Mesenchymal stem cell (in vitro differentiated cells and primary cell): ENCODE measurements around the gene NIN.

Experiments
- DNase-seq: peaks from one replicate; pipeline ENCODE4 v3.0.0-alpha.2; 2013
- H2AFZ ChIP-seq: one replicate; pipeline ENCODE4 v1.6.1; 2013; ENCODE audit warnings: low read depth, mild to moderate bottlenecking, control low read depth, inconsistent platforms, low read length, moderate library complexity
- H2AK5ac ChIP-seq: 2 replicates; pipeline ENCODE4 v1.6.1; 2013; ENCODE audit warnings: low read length, moderate library complexity, mild to moderate bottlenecking, inconsistent platforms; ENCODE audit not compliant: severe bottlenecking
- H2BK120ac ChIP-seq: one replicate; pipeline ENCODE4 v1.6.1; 2013; ENCODE audit warnings: low read depth, mild to moderate bottlenecking, inconsistent platforms, low read length, moderate library complexity
- H2BK12ac ChIP-seq, 2 experiments: one replicate each; pipeline ENCODE4 v1.6.1; 2013; ENCODE audit warnings: inconsistent platforms in 2 of 2, low read length in 2 of 2, mild to moderate bottlenecking in 2 of 2, moderate library complexity in 2 of 2, control low read depth in 1 of 2
- H2BK15ac ChIP-seq: one replicate; pipeline ENCODE4 v1.6.1; 2013; ENCODE audit warnings: mild to moderate bottlenecking, low read depth, inconsistent platforms; ENCODE audit not compliant: poor library complexity, severe bottlenecking
- H2BK5ac ChIP-seq: 2 replicates; pipeline ENCODE4 v1.6.1; 2013; ENCODE audit warnings: low read depth, mild to moderate bottlenecking, low read length, control low read depth, inconsistent platforms; ENCODE audit not compliant: poor library complexity, severe bottlenecking
- H3K14ac ChIP-seq, 2 experiments: one replicate each; pipeline ENCODE4 v1.6.1; 2013; ENCODE audit warnings: inconsistent platforms in 2 of 2, low read length in 2 of 2, control low read depth in 1 of 2, mild to moderate bottlenecking in 1 of 2, moderate library complexity in 1 of 2
- H3K18ac ChIP-seq, 2 experiments: one replicate each; pipeline ENCODE4 v1.6.1; 2013; ENCODE audit warnings: inconsistent platforms in 2 of 2, low read length in 2 of 2, control low read depth in 1 of 2, low read depth in 1 of 2, mild to moderate bottlenecking in 1 of 2
- H3K23ac ChIP-seq, 2 experiments: one replicate each; pipeline ENCODE4 v1.6.1; 2013; ENCODE audit warnings: inconsistent platforms in 2 of 2, low read length in 2 of 2, mild to moderate bottlenecking in 2 of 2, moderate library complexity in 2 of 2, control low read depth in 1 of 2
- H3K27ac ChIP-seq: 2 replicates; pipeline ENCODE4 v1.5.1; 2013; ENCODE audit warnings: mild to moderate bottlenecking, moderate library complexity, low read length, control low read depth, inconsistent platforms; ENCODE audit not compliant: poor library complexity, severe bottlenecking
- H3K27me3 ChIP-seq, 2 experiments: 2 replicates each; pipeline versions ENCODE4 v1.6.1 to v1.7.0; 2013; ENCODE audit warnings: low read length in 2 of 2, mild to moderate bottlenecking in 2 of 2, moderate library complexity in 2 of 2, control low read depth in 1 of 2, inconsistent platforms in 1 of 2; ENCODE audit not compliant: control insufficient read depth in 1 of 2, insufficient read depth in 1 of 2
- H3K36me3 ChIP-seq, 2 experiments: 2 replicates each; pipeline versions ENCODE4 v1.6.1 to v1.7.0; 2013; ENCODE audit warnings: low read length in 2 of 2, control low read depth in 1 of 2, inconsistent platforms in 1 of 2, low read depth in 1 of 2, mild to moderate bottlenecking in 1 of 2; ENCODE audit not compliant: insufficient read depth in 2 of 2, control insufficient read depth in 1 of 2
- H3K4ac ChIP-seq, 2 experiments: one replicate each; pipeline ENCODE4 v1.6.1; 2013; ENCODE audit warnings: inconsistent platforms in 2 of 2, low read length in 2 of 2, mild to moderate bottlenecking in 2 of 2, moderate library complexity in 2 of 2, control low read depth in 1 of 2, low read depth in 1 of 2
- H3K4me1 ChIP-seq: 2 replicates; pipeline ENCODE4 v1.6.1; 2013; ENCODE audit warnings: low read depth, low read length, control low read depth; ENCODE audit not compliant: control insufficient read depth, insufficient read depth
- H3K4me2 ChIP-seq: 2 replicates; pipeline ENCODE4 v1.6.1; 2013; ENCODE audit warnings: low read length, mild to moderate bottlenecking, inconsistent platforms; ENCODE audit not compliant: poor library complexity, severe bottlenecking
- H3K4me3 ChIP-seq, 2 experiments: 2 replicates each; pipeline versions ENCODE4 v1.5.1 to v1.7.0; 2013; ENCODE audit warnings: low read length in 2 of 2, mild to moderate bottlenecking in 2 of 2, control low read depth in 1 of 2, low read depth in 1 of 2; ENCODE audit not compliant: insufficient read depth in 1 of 2
- H3K79me1 ChIP-seq: replicated peaks from 2 replicates; pipeline ENCODE4 v1.6.1; 2013; ENCODE audit warnings: mild to moderate bottlenecking, control low read depth, low read length, inconsistent platforms; ENCODE audit not compliant: poor library complexity, severe bottlenecking
- H3K9ac ChIP-seq: 2 replicates; pipeline ENCODE4 v1.7.0; 2013; ENCODE audit warnings: mild to moderate bottlenecking, low read length, moderate library complexity
- H3K9me3 ChIP-seq: 2 replicates; pipeline ENCODE4 v1.7.0; 2013; ENCODE audit warnings: mild to moderate bottlenecking, low read length; ENCODE audit not compliant: control insufficient read depth
- H4K8ac ChIP-seq: one replicate; pipeline ENCODE4 v1.6.1; 2013; ENCODE audit warnings: inconsistent platforms, mild to moderate bottlenecking, low read length, moderate library complexity
- H4K91ac ChIP-seq: one replicate; pipeline ENCODE4 v1.6.1; 2013; ENCODE audit warnings: mild to moderate bottlenecking, low read length, inconsistent platforms
- WGBS: methylation state at CpG from one replicate; pipeline ENCODE4 v1.1.7; 2013; ENCODE audit warnings: mixed read lengths; 5-methylcytosine and 5-hydroxymethylcytosine counted together

The NIN gene

DNA sequence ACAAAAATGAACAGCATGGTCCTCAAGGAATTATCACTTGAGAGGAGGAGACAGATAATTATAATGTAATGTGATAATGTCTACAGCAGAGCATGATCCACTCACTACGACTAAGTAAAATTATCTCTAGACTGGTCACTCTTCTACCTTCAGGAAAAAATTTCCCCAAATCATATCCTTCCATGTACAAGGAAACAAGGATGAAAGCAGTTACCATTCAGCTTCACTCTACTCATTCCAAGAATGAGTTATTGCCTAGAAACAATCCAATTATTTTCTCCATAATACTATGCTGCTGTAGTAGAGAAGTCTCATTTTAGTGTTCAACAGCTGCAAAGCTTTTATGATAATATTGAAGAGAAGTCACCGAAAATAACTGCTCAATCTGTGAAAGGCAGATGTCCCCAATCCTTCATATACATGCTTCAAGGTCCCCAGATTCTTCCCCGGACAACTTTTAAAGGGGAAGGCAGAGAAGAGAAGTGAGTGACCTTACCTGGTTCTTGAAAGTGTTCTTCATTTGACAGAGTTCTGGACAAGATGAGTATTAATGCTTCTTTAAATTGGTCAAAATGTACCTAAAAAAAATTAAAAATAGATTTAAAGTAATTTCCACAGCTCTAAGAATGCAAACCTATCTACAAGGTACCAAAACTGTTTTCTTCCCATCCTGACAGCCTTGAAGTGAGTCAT is 24.6 kb downstream of the NIN start:
- no peak overlapping the region for H3K9ac ChIP-seq
- H3K9me3 ChIP-seq: no peaks in the 10 kb centered on the region
- WGBS: 94% methylated on average over 1 of the region's 3 CpGs
- no peak overlapping the region for H2AK5ac ChIP-seq
- no peak overlapping the region for H3K23ac ChIP-seq
- no peak overlapping the region for H3K18ac ChIP-seq
- no peak overlapping the region for H3K27ac ChIP-seq
- H3K36me3 ChIP-seq: peaks cover 0 to 19% of the 10 kb centered on the region in 2 experiments
- no peak overlapping the region for H2BK120ac ChIP-seq
- no peak overlapping the region for H3K4me3 ChIP-seq
- H2AFZ ChIP-seq: no peak overlapping the region
- no peak overlapping the region for H3K4me2 ChIP-seq
- H2BK12ac ChIP-seq: no peak overlapping the region
- no peaks in the 10 kb centered on the region for H3K4me1 ChIP-seq
- no peak overlapping the region for H2BK15ac ChIP-seq
- no peak overlapping the region for H3K4ac ChIP-seq
- no peak overlapping the region for H3K14ac ChIP-seq
- no peak overlapping the region for H2BK5ac ChIP-seq
- no peak for DNase-seq
- no peak overlapping the region for H4K8ac ChIP-seq
- peaks cover 21% of the 10 kb centered on the region for H3K79me1 ChIP-seq
- H4K91ac ChIP-seq: no peak overlapping the region
- no peaks in the 10 kb centered on the region for H3K27me3 ChIP-seq

DNA sequence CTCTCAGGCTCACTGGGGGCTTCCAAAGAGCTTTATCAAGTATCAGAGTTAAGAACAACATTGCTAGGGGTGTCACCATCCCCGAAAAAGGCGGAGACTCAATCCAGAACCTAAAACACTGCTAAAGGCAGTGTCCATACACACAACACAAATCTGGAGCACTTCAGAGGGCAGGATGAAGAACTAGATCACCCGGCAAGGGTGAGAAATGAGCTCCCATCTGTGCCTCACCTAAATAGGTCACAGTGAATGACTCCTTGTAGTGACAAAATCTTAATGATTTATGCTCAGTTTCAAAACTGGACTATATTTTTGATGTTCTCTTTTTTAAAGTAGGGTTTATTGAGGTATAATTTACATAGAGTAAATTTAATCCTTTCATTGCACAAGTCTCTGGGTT is 25.6 kb downstream of the NIN start:
- no peak for DNase-seq
- 100% methylated on average over 2 of the region's 3 CpGs for WGBS
- H2BK120ac ChIP-seq: no peak overlapping the region
- H2AK5ac ChIP-seq: peak overlapping the region; percentile 72
- no peak overlapping the region for H3K18ac ChIP-seq
- H3K4ac ChIP-seq: no peak overlapping the region
- H2BK15ac ChIP-seq: no peak overlapping the region
- no peak overlapping the region for H3K4me3 ChIP-seq
- no peak overlapping the region for H4K8ac ChIP-seq
- no peak overlapping the region for H3K14ac ChIP-seq
- no peak overlapping the region for H3K23ac ChIP-seq
- no peak overlapping the region for H3K9ac ChIP-seq
- no peak overlapping the region for H4K91ac ChIP-seq
- no peak overlapping the region for H3K4me2 ChIP-seq
- no peaks in the 10 kb centered on the region for H3K9me3 ChIP-seq
- H2BK12ac ChIP-seq: no peak overlapping the region
- H3K79me1 ChIP-seq: peaks cover 24% of the 10 kb centered on the region
- no peak overlapping the region for H3K27ac ChIP-seq
- no peaks in the 10 kb centered on the region for H3K27me3 ChIP-seq
- no peak overlapping the region for H2BK5ac ChIP-seq
- H3K4me1 ChIP-seq: no peaks in the 10 kb centered on the region
- no peak overlapping the region for H2AFZ ChIP-seq
- H3K36me3 ChIP-seq: peaks cover 0 to 19% of the 10 kb centered on the region in 2 experiments

DNA sequence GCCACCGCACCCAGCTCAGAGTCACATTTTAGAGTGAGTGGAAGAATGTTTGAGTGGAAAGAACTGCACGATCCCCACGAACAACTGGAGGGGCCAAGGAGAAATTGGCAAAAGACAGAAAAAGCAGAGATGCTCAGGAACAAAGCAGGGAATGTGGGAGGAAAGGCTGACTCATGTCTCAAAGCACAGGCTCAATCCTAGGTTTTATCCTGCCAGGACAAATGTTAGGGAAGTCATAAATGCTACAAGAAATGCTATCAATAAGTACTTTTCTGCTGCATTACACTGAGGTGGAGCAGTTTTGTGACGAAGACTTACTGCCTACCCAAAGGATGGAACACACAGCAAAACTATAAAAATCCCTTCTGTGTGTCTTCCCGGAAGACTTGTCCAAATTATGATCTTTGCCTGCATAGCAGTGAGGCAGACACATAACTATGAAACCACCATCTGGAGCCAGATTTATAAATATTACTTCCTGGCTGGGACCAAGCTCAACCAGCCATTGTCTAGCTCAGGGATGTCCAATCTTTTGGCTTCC is 26.7 kb downstream of the NIN start:
- Histone ChIP-seq H3K4ac (no peak overlapping the region), H3K27me3 (no peaks in the 10 kb centered on the region), H3K9ac (peak overlapping the region; percentile 61), H3K36me3 (peaks cover under 1 to 21% of the 10 kb centered on the region in 2 experiments), H2BK12ac (no peak overlapping the region), H3K14ac (no peak overlapping the region), H3K4me3 (peak overlapping the region in 1 of 2 experiments; percentile 40), H3K18ac (no peak overlapping the region), H4K8ac (no peak overlapping the region), H3K27ac (peak overlapping the region; percentile 30), H4K91ac (no peak overlapping the region), H3K9me3 (no peaks in the 10 kb centered on the region), H2AFZ (no peak overlapping the region), H2BK120ac (no peak overlapping the region), H3K4me2 (no peak overlapping the region), H2BK15ac (no peak overlapping the region), H2AK5ac (no peak overlapping the region), H3K79me1 (peaks cover 26% of the 10 kb centered on the region), H3K23ac (no peak overlapping the region), H2BK5ac (no peak overlapping the region), H3K4me1 (no peaks in the 10 kb centered on the region)
- peak; percentile 55 for DNase-seq
- WGBS: 52% methylated on average over 5 of the region's 5 CpGs

DNA sequence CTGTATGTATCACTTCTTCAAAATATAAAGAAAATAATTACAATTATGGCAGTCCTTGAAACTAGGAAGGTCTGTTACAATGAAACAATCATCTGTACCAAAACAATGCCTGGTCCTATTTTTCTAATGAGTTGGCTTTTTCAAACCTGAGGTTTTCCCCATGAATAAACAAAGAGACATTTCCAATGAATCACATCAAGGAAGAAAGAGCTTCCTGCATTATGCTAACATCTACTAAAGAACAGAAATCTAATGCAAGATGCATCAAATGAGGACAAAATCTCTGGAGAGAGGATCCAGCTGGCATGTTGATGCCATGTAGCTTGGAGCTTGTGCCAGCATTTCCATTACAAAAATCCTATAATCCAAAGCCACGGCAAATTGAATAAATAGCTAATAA is 29.3 kb downstream of the NIN start:
- H3K27ac ChIP-seq: peak overlapping the region; percentile 41
- H3K36me3 ChIP-seq: peaks cover 3 to 18% of the 10 kb centered on the region in 2 experiments
- no peak overlapping the region for H3K23ac ChIP-seq
- H3K4me2 ChIP-seq: no peak overlapping the region
- no peak overlapping the region for H2BK120ac ChIP-seq
- H3K9me3 ChIP-seq: no peaks in the 10 kb centered on the region
- peak; percentile 42 for DNase-seq
- peaks cover 21% of the 10 kb centered on the region for H3K79me1 ChIP-seq
- H2AK5ac ChIP-seq: no peak overlapping the region
- peaks cover 8% of the 10 kb centered on the region for H3K4me1 ChIP-seq
- H3K4me3 ChIP-seq: no peak overlapping the region
- no peak overlapping the region for H2BK15ac ChIP-seq
- H3K14ac ChIP-seq: no peak overlapping the region
- peak overlapping the region; percentile 22 for H3K9ac ChIP-seq
- H3K18ac ChIP-seq: no peak overlapping the region
- H4K8ac ChIP-seq: no peak overlapping the region
- no peak overlapping the region for H3K4ac ChIP-seq
- WGBS: no CpG with 5 or more reads among the region's 1 CpG
- no peak overlapping the region for H2BK5ac ChIP-seq
- H2AFZ ChIP-seq: no peak overlapping the region
- H4K91ac ChIP-seq: no peak overlapping the region
- H2BK12ac ChIP-seq: no peak overlapping the region
- no peaks in the 10 kb centered on the region for H3K27me3 ChIP-seq
